SK-N-SH (cell line): ENCODE results near the gene MIAT. TPM values are rescaled to one million over a fixed set of nuclear protein-coding genes. Genes with fewer than 3 reads are reported as not detected.

ENCODE experiments used
- CTCF ChIA-PET: fragments of 300-600, 350-600 bp; formaldehyde crosslinking; extraction: SDS; loops from one replicate; lab custom pipeline; 2021; lab: Yijun Ruan, JAX
- POLR2A ChIA-PET: fragments of 350-600 bp; sonication (Branson Sonifier 250); formaldehyde crosslinking; extraction: SDS; loops from one replicate; lab custom pipeline; 2020; ENCODE audit warnings: antibody characterized with exemption, inconsistent platforms; lab: Yijun Ruan, JAX
- DNase-seq: peaks from one replicate; pipeline ENCODE4 v3.0.0; 2012
- H2AFZ ChIP-seq: fragments of 200-600 bp; sonication (generic); 2 replicates; pipeline ENCODE4 v1.8.1; 2016; ENCODE audit warnings: antibody characterized with exemption, mild to moderate bottlenecking, low read depth
- H3F3A ChIP-seq: fragments of 200-600 bp; sonication (generic); replicated peaks from 2 replicates; pipeline ENCODE3; 2016; ENCODE audit warnings: antibody characterized with exemption, mild to moderate bottlenecking; ENCODE audit not compliant: insufficient read depth
- H3K27ac ChIP-seq, 2 experiments: fragments of 200-500 bp in 1 of 2; fragments of 200-600 bp in 1 of 2; sonication (Bioruptor generic) in 1 of 2; sonication (generic), shearing (Covaris generic) in 1 of 2; 2 replicates each; pipeline versions ENCODE4 v1.5.1 to v1.6.1; 2014 to 2016; ENCODE audit warnings: low read depth in 2 of 2, inconsistent platforms in 1 of 2, low read length in 1 of 2, mild to moderate bottlenecking in 1 of 2, mixed read lengths in 1 of 2
- H3K27me3 ChIP-seq: fragments of 200-600 bp; sonication (generic), shearing (Covaris generic); 2 replicates; pipeline ENCODE4 v1.6.1; 2016; ENCODE audit warnings: mixed run types; ENCODE audit not compliant: insufficient read depth
- H3K36me3 ChIP-seq, 2 experiments: fragments of 200-500 bp in 1 of 2; fragments of 200-600 bp in 1 of 2; sonication (Bioruptor generic) in 1 of 2; sonication (generic) in 1 of 2; replicated peaks in 1 of 2; 2 replicates each; pipeline versions ENCODE3 to v1.5.1; 2014 to 2016; ENCODE audit warnings: low read length in 1 of 2, mild to moderate bottlenecking in 1 of 2; ENCODE audit not compliant: insufficient read depth in 2 of 2, control insufficient read depth in 1 of 2
- H3K4me1 ChIP-seq, 2 experiments: fragments of 200-500 bp in 1 of 2; fragments of 200-600 bp in 1 of 2; sonication (Bioruptor generic) in 1 of 2; sonication (generic), shearing (Covaris generic) in 1 of 2; 2 replicates each; pipeline versions ENCODE4 v1.5.1 to v1.6.1; 2014 to 2016; ENCODE audit warnings: low read depth in 1 of 2, low read length in 1 of 2, mixed run types in 1 of 2; ENCODE audit not compliant: insufficient read depth in 2 of 2, control insufficient read depth in 1 of 2
- H3K4me2 ChIP-seq: fragments of 200-600 bp; sonication (generic), shearing (Covaris generic); 2 replicates; pipeline ENCODE4 v1.6.1; 2017; ENCODE audit warnings: mixed run types
- H3K4me3 ChIP-seq, 2 experiments: fragments of 200-500 bp in 1 of 2; fragments of 200-600 bp in 1 of 2; sonication (Bioruptor generic) in 1 of 2; sonication (generic), shearing (Covaris generic) in 1 of 2; 2 replicates each; pipeline versions ENCODE4 v1.5.1 to v1.8.1; 2014 to 2016; ENCODE audit warnings: low read depth in 2 of 2, inconsistent platforms in 1 of 2, low read length in 1 of 2, mild to moderate bottlenecking in 1 of 2, mixed read lengths in 1 of 2, moderate library complexity in 1 of 2
- H3K79me2 ChIP-seq: fragments of 200-600 bp; sonication (generic); 2 replicates; pipeline ENCODE4 v1.8.1; 2017; ENCODE audit warnings: mild to moderate bottlenecking; ENCODE audit not compliant: insufficient read depth
- H3K9ac ChIP-seq: fragments of 200-600 bp; sonication (generic); 2 replicates; pipeline ENCODE4 v1.6.1; 2017; ENCODE audit warnings: mixed run types
- H3K9me2 ChIP-seq: fragments of 200-600 bp; sonication (generic); 2 replicates; pipeline ENCODE4 v1.6.1; 2017; ENCODE audit warnings: mixed run types
- H3K9me3 ChIP-seq: fragments of 200-600 bp; sonication (generic); 2 replicates; pipeline ENCODE4 v1.6.1; 2017; ENCODE audit warnings: mixed run types, mild to moderate bottlenecking, moderate library complexity
- H4K20me1 ChIP-seq: fragments of 200-600 bp; sonication (generic); 2 replicates; pipeline ENCODE4 v1.6.1; 2017; ENCODE audit warnings: mild to moderate bottlenecking, mixed run types; ENCODE audit not compliant: insufficient read depth
- CHD2 ChIP-seq: fragments of 150-350 bp; IDR thresholded peaks from 2 replicates; pipeline ENCODE4 v1.6.1; 2018; ENCODE audit warnings: low read length; ENCODE audit not compliant: partially characterized antibody
- ELF1 ChIP-seq: IDR thresholded peaks from 2 replicates; pipeline ENCODE4 v1.4.0; 2012
- EP300 ChIP-seq, 2 experiments: IDR thresholded peaks; 2 replicates each; pipeline versions ENCODE4 v1.4.0 to v1.6.1; 2012; ENCODE audit warnings: borderline replicate concordance in 1 of 2, low read depth in 1 of 2, low read length in 1 of 2
- FOSL2 ChIP-seq: IDR thresholded peaks from 2 replicates; pipeline ENCODE4 v1.4.0; 2012; ENCODE audit warnings: low read depth, mild to moderate bottlenecking, moderate library complexity, borderline replicate concordance
- GABPA ChIP-seq: IDR thresholded peaks from 2 replicates; pipeline ENCODE4 v1.4.0; 2012; ENCODE audit warnings: low read depth, mild to moderate bottlenecking
- JUND ChIP-seq: IDR thresholded peaks from 2 replicates; pipeline ENCODE4 v1.4.0; 2012
- MEF2A ChIP-seq: IDR thresholded peaks from 2 replicates; pipeline ENCODE4 v1.4.0; 2012; ENCODE audit warnings: low read depth, borderline replicate concordance
- MXI1 ChIP-seq: IDR thresholded peaks from 2 replicates; pipeline ENCODE4 v1.6.1; 2012; ENCODE audit warnings: mild to moderate bottlenecking, low read depth, low read length, improper control_type of control experiment
- NFIC ChIP-seq: IDR thresholded peaks from 2 replicates; pipeline ENCODE4 v1.4.0; 2012; ENCODE audit warnings: borderline replicate concordance
- POLR2AphosphoS5 ChIP-seq: IDR thresholded peaks from 2 replicates; pipeline ENCODE4 v1.6.1; 2012; ENCODE audit warnings: low read depth, low read length
- RAD21 ChIP-seq: IDR thresholded peaks from 2 replicates; pipeline ENCODE4 v1.6.1; 2012; ENCODE audit warnings: mild to moderate bottlenecking, low read length
- RCOR1 ChIP-seq: fragments of 150-350 bp; IDR thresholded peaks from 2 replicates; pipeline ENCODE4 v1.6.1; 2017; ENCODE audit warnings: antibody characterized with exemption, low read length
- RFX5 ChIP-seq: IDR thresholded peaks from 2 replicates; pipeline ENCODE4 v1.6.1; 2012; ENCODE audit warnings: mild to moderate bottlenecking, improper control_type of control experiment, low read length
- RXRA ChIP-seq: IDR thresholded peaks from 2 replicates; pipeline ENCODE4 v1.4.0; 2012; ENCODE audit warnings: low read depth, mild to moderate bottlenecking, borderline replicate concordance
- SMC3 ChIP-seq: IDR thresholded peaks from 2 replicates; pipeline ENCODE4 v1.6.1; 2012; ENCODE audit warnings: low read depth, low read length, improper control_type of control experiment
- TAF1 ChIP-seq: IDR thresholded peaks from 2 replicates; pipeline ENCODE4 v1.6.1; 2012; ENCODE audit warnings: low read depth, mild to moderate bottlenecking, low read length, moderate library complexity, borderline replicate concordance
- TCF12 ChIP-seq: IDR thresholded peaks from 2 replicates; pipeline ENCODE4 v1.4.0; 2012
- TEAD4 ChIP-seq: IDR thresholded peaks from 2 replicates; pipeline ENCODE4 v1.4.0; 2012; ENCODE audit warnings: mild to moderate bottlenecking, borderline replicate concordance; ENCODE audit not compliant: insufficient read depth
- YY1 ChIP-seq: IDR thresholded peaks from 2 replicates; pipeline ENCODE4 v1.4.0; 2012; ENCODE audit warnings: low read depth, mild to moderate bottlenecking
- WGBS: methylation state at CpG from one replicate; pipeline ENCODE4 v1.1.6; 2017; ENCODE audit warnings: low lambda C conversion rate; 5-methylcytosine and 5-hydroxymethylcytosine counted together
- polyA plus RNA-seq, 3 experiments: library from polyadenylated mRNA; depleted of rRNA; stranded (reverse); fragments of >200 nt; gene quantifications; 2 replicates each; pipeline ENCODE4 v1.2.3, GENCODE V29; 2012
- TF ChIP-seq, protein P1 (sequence below): IDR thresholded peaks from 2 replicates; pipeline ENCODE4 v1.4.0; 2012; ENCODE audit warnings: low read depth
- TF ChIP-seq, protein P2 (sequence below): IDR thresholded peaks from 2 replicates; pipeline ENCODE4; 2012
- TF ChIP-seq, protein P3 (sequence below): fragments of 150-350 bp; IDR thresholded peaks from 2 replicates; pipeline ENCODE4 v1.6.1; 2017; ENCODE audit warnings: antibody characterized with exemption, low read length, low read depth, borderline replicate concordance
- TF ChIP-seq, protein P4 (sequence below): fragments of 150-350 bp; IDR thresholded peaks from 2 replicates; pipeline ENCODE4 v1.6.1; 2016; ENCODE audit warnings: mild to moderate bottlenecking, low read depth, low read length
- TF ChIP-seq, protein P5 (sequence below): IDR thresholded peaks from 2 replicates; pipeline ENCODE4 v1.6.1; 2012; ENCODE audit warnings: mild to moderate bottlenecking, low read depth, low read length, moderate library complexity
- TF ChIP-seq, protein P6 (sequence below): IDR thresholded peaks from 2 replicates; pipeline ENCODE4 v1.4.0; 2012; ENCODE audit warnings: low read depth, borderline replicate concordance

The MIAT gene
- polyA plus RNA-seq, 1 of the 3 experiments (the other 2 are of a cell fraction), result 5.4 TPM

DNA sequence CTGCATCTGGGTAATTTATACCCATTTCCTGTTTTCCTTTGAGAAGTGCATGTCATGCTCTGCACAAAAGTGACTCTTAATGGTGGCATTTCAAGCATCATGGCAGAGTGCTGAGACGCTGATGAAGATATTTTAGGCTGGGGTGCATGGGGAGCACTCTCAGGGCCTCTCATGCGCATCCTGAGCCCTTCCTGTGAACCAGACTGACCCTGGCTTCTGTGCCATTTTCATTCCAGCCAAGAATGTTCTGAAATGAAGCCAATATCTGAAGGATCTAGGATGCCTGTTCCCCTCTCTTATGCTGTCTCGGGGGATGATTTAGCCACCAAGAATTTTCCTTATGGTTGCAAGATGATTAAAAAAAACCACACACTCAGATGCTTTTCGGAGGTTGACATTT, 61.5 kb downstream of the MIAT start:
- ChIA-PET POLR2A (no interaction called here), CTCF (no interaction called here)
- Histone ChIP-seq H3K27me3 (no peaks in the 10 kb centered on the region), H3K9me3 (no peaks in the 10 kb centered on the region), H3K4me1 (peaks cover 0 to 3% of the 10 kb centered on the region in 2 experiments; a peak in 1 of 4 replicates), H3K79me2 (no peaks in the 10 kb centered on the region), H2AFZ (no peak overlapping the region), H3F3A (peaks cover 13% of the 10 kb centered on the region), H4K20me1 (no peaks in the 10 kb centered on the region), H3K9ac (no peak overlapping the region), H3K4me3 (no peak overlapping the region), H3K4me2 (peak overlapping the region; percentile 17), H3K9me2 (no peaks in the 10 kb centered on the region), H3K36me3 (peaks cover 0 to 2% of the 10 kb centered on the region in 2 experiments), H3K27ac (peak overlapping the region; percentile 67 to 82; a peak in 3 of 4 replicates)
- WGBS, result 0% methylated on average over 4 of the region's 4 CpGs
- no peak for DNase-seq
- no peak for TF ChIP-seq TAF1
- peak; percentile 95 for TF ChIP-seq TEAD4
- TF ChIP-seq MXI1, result no peak
- peak in 1 of 2 experiments; percentile 67; a peak in 1 of 4 replicates for TF ChIP-seq EP300 (IDR thresholded peaks at IDR 0.05; ENCODE audit: borderline replicate concordance in 1 of 2, low read depth in 1 of 2, low read length in 1 of 2)
- TF ChIP-seq, protein P1, sequence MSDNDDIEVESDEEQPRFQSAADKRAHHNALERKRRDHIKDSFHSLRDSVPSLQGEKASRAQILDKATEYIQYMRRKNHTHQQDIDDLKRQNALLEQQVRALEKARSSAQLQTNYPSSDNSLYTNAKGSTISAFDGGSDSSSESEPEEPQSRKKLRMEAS, result peak; percentile 67
- TF ChIP-seq RXRA, result peak; percentile 98
- TF ChIP-seq FOSL2, result peak; percentile 76; the same call in 1 of the 2 replicates
- TF ChIP-seq, protein P2, sequence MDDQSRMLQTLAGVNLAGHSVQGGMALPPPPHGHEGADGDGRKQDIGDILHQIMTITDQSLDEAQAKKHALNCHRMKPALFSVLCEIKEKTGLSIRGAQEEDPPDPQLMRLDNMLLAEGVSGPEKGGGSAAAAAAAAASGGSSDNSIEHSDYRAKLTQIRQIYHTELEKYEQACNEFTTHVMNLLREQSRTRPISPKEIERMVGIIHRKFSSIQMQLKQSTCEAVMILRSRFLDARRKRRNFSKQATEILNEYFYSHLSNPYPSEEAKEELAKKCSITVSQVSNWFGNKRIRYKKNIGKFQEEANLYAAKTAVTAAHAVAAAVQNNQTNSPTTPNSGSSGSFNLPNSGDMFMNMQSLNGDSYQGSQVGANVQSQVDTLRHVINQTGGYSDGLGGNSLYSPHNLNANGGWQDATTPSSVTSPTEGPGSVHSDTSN, result peak; percentile 33
- TF ChIP-seq, protein P3, sequence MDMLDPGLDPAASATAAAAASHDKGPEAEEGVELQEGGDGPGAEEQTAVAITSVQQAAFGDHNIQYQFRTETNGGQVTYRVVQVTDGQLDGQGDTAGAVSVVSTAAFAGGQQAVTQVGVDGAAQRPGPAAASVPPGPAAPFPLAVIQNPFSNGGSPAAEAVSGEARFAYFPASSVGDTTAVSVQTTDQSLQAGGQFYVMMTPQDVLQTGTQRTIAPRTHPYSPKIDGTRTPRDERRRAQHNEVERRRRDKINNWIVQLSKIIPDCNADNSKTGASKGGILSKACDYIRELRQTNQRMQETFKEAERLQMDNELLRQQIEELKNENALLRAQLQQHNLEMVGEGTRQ, result no peak
- TF ChIP-seq, protein P4, sequence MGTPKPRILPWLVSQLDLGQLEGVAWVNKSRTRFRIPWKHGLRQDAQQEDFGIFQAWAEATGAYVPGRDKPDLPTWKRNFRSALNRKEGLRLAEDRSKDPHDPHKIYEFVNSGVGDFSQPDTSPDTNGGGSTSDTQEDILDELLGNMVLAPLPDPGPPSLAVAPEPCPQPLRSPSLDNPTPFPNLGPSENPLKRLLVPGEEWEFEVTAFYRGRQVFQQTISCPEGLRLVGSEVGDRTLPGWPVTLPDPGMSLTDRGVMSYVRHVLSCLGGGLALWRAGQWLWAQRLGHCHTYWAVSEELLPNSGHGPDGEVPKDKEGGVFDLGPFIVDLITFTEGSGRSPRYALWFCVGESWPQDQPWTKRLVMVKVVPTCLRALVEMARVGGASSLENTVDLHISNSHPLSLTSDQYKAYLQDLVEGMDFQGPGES, result no peak
- no peak for TF ChIP-seq RFX5
- peak; percentile 43; the same call in 1 of the 2 replicates for TF ChIP-seq POLR2AphosphoS5
- TF ChIP-seq, protein P5, sequence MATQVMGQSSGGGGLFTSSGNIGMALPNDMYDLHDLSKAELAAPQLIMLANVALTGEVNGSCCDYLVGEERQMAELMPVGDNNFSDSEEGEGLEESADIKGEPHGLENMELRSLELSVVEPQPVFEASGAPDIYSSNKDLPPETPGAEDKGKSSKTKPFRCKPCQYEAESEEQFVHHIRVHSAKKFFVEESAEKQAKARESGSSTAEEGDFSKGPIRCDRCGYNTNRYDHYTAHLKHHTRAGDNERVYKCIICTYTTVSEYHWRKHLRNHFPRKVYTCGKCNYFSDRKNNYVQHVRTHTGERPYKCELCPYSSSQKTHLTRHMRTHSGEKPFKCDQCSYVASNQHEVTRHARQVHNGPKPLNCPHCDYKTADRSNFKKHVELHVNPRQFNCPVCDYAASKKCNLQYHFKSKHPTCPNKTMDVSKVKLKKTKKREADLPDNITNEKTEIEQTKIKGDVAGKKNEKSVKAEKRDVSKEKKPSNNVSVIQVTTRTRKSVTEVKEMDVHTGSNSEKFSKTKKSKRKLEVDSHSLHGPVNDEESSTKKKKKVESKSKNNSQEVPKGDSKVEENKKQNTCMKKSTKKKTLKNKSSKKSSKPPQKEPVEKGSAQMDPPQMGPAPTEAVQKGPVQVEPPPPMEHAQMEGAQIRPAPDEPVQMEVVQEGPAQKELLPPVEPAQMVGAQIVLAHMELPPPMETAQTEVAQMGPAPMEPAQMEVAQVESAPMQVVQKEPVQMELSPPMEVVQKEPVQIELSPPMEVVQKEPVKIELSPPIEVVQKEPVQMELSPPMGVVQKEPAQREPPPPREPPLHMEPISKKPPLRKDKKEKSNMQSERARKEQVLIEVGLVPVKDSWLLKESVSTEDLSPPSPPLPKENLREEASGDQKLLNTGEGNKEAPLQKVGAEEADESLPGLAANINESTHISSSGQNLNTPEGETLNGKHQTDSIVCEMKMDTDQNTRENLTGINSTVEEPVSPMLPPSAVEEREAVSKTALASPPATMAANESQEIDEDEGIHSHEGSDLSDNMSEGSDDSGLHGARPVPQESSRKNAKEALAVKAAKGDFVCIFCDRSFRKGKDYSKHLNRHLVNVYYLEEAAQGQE, result no peak
- TF ChIP-seq TCF12, result peak; percentile 85
- TF ChIP-seq RCOR1, result no peak
- TF ChIP-seq MEF2A, result peak; percentile 58; the same call in 1 of the 2 replicates
- peak; percentile 96 for TF ChIP-seq NFIC
- TF ChIP-seq, protein P6, sequence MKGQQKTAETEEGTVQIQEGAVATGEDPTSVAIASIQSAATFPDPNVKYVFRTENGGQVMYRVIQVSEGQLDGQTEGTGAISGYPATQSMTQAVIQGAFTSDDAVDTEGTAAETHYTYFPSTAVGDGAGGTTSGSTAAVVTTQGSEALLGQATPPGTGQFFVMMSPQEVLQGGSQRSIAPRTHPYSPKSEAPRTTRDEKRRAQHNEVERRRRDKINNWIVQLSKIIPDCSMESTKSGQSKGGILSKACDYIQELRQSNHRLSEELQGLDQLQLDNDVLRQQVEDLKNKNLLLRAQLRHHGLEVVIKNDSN, result no peak
- no peak for TF ChIP-seq RAD21
- no peak for TF ChIP-seq SMC3
- peak; percentile 38; the same call in 1 of the 2 replicates for TF ChIP-seq ELF1
- TF ChIP-seq JUND, result peak; percentile 83
- TF ChIP-seq CHD2, result no peak
- TF ChIP-seq YY1, result peak; percentile 64; the same call in 1 of the 2 replicates
- TF ChIP-seq GABPA, result no peak
